ENCODE results near the gene DPYD. TPM values are rescaled to one million over a fixed set of nuclear protein-coding genes. Genes with fewer than 3 reads are reported as not detected.

DPYD gene
- total RNA-seq, 1 donor from 2014 or later = 8.8 TPM

- FAIRE-seq (peak; percentile 78), DNase-seq (ENCODE audit: low read depth) (no peak)
- Mint-ChIP-seq H3K27ac (ENCODE audit: unreplicated experiment) (no peak overlapping the region), H3K36me3 (ENCODE audit: low read depth, unreplicated experiment) (no peaks in the 10 kb centered on the region), H3K4me3 (ENCODE audit: unreplicated experiment) (no peak overlapping the region), H3K27me3 (ENCODE audit: low read depth, unreplicated experiment) (no peaks in the 10 kb centered on the region), H3K4me1 (ENCODE audit: low read depth, unreplicated experiment) (no peaks in the 10 kb centered on the region), H3K9me3 (ENCODE audit: unreplicated experiment) (no peaks in the 10 kb centered on the region)
- no peak overlapping the region for H3K9ac ChIP-seq (ENCODE audit: low read length)
- H3K36me3 ChIP-seq (ENCODE audit: insufficient read depth, low read length) = no peaks in the 10 kb centered on the region
- no peaks in the 10 kb centered on the region for H3K79me2 ChIP-seq (ENCODE audit: insufficient read depth, low read length)
- no peaks in the 10 kb centered on the region for H3K9me3 ChIP-seq (ENCODE audit: insufficient read depth, low read depth, low read length)
- H2AFZ ChIP-seq (ENCODE audit: low read depth, low read length) = no peak overlapping the region
- no peaks in the 10 kb centered on the region for H4K20me1 ChIP-seq (ENCODE audit: insufficient read depth, low read length)
- H3K4me2 ChIP-seq (ENCODE audit: low read length) = no peak overlapping the region
- no peaks in the 10 kb centered on the region for H3K27me3 ChIP-seq (ENCODE audit: insufficient read depth, low read length)
- H3K4me1 ChIP-seq (ENCODE audit: insufficient read depth, low read length) = peaks cover 15% of the 10 kb centered on the region
- H3K4me3 ChIP-seq (ENCODE audit: insufficient read depth, low read depth, low read length) = no peak overlapping the region
- TF ChIP-seq CTCF (IDR thresholded peaks at IDR 0.05; ENCODE audit: insufficient read depth, low read depth, low read length) (no peak), EZH2 (IDR thresholded peaks at IDR 0.05; ENCODE audit: insufficient read depth, low read length) (no peak)
- no peak overlapping the region for H3K27ac ChIP-seq (ENCODE audit: low read depth, low read length)
These were observed 823.4 kb downstream of the DPYD start for GRCh38 chr1:97097404-97097925.

- no peak overlapping the region for H3K4me3 ChIP-seq (ENCODE audit: insufficient read depth, low read depth, low read length)
- no peaks in the 10 kb centered on the region for H3K36me3 ChIP-seq (ENCODE audit: insufficient read depth, low read length)
- Mint-ChIP-seq H3K4me1 (ENCODE audit: low read depth, unreplicated experiment) (peaks cover 1% of the 10 kb centered on the region), H3K27ac (ENCODE audit: unreplicated experiment) (no peak overlapping the region), H3K36me3 (ENCODE audit: low read depth, unreplicated experiment) (no peaks in the 10 kb centered on the region), H3K27me3 (ENCODE audit: low read depth, unreplicated experiment) (no peaks in the 10 kb centered on the region), H3K9me3 (ENCODE audit: unreplicated experiment) (no peaks in the 10 kb centered on the region), H3K4me3 (ENCODE audit: unreplicated experiment) (no peak overlapping the region)
- no peak overlapping the region for H3K27ac ChIP-seq (ENCODE audit: low read depth, low read length)
- no peak overlapping the region for H3K9ac ChIP-seq (ENCODE audit: low read length)
- no peak overlapping the region for H3K4me2 ChIP-seq (ENCODE audit: low read length)
- H3K27me3 ChIP-seq (ENCODE audit: insufficient read depth, low read length) = no peaks in the 10 kb centered on the region
- H3K4me1 ChIP-seq (ENCODE audit: insufficient read depth, low read length) = peaks cover 15% of the 10 kb centered on the region
- H3K79me2 ChIP-seq (ENCODE audit: insufficient read depth, low read length) = no peaks in the 10 kb centered on the region
- TF ChIP-seq CTCF (IDR thresholded peaks at IDR 0.05; ENCODE audit: insufficient read depth, low read depth, low read length) = no peak
- no peak for TF ChIP-seq EZH2 (IDR thresholded peaks at IDR 0.05; ENCODE audit: insufficient read depth, low read length)
- H4K20me1 ChIP-seq (ENCODE audit: insufficient read depth, low read length) = no peaks in the 10 kb centered on the region
- H2AFZ ChIP-seq (ENCODE audit: low read depth, low read length) = no peak overlapping the region
- FAIRE-seq = peak; percentile 55
- DNase-seq (ENCODE audit: low read depth) = no peak
- H3K9me3 ChIP-seq (ENCODE audit: insufficient read depth, low read depth, low read length) = no peaks in the 10 kb centered on the region
These were observed 825.1 kb downstream of the DPYD start for GRCh38 chr1:97095764-97096163.

GRCh38 chr1:97094247-97094972 is 826.4 kb downstream of the DPYD start:
- Histone ChIP-seq H3K4me2 (ENCODE audit: low read length) (peak overlapping the region; percentile 68), H3K36me3 (ENCODE audit: insufficient read depth, low read length) (no peaks in the 10 kb centered on the region), H3K27me3 (ENCODE audit: insufficient read depth, low read length) (no peaks in the 10 kb centered on the region), H2AFZ (ENCODE audit: low read depth, low read length) (no peak overlapping the region), H3K27ac (ENCODE audit: low read depth, low read length) (peak overlapping the region; percentile 85), H3K4me3 (ENCODE audit: insufficient read depth, low read depth, low read length) (peak overlapping the region; percentile 4), H3K9me3 (ENCODE audit: insufficient read depth, low read depth, low read length) (no peaks in the 10 kb centered on the region), H4K20me1 (ENCODE audit: insufficient read depth, low read length) (no peaks in the 10 kb centered on the region), H3K4me1 (ENCODE audit: insufficient read depth, low read length) (peaks cover 15% of the 10 kb centered on the region), H3K79me2 (ENCODE audit: insufficient read depth, low read length) (no peaks in the 10 kb centered on the region), H3K9ac (ENCODE audit: low read length) (peak overlapping the region; percentile 60)
- DNase-seq (ENCODE audit: low read depth) (peak; percentile 98), FAIRE-seq (peak; percentile 80)
- Mint-ChIP-seq H3K9me3 (ENCODE audit: unreplicated experiment) (no peaks in the 10 kb centered on the region), H3K27ac (ENCODE audit: unreplicated experiment) (no peak overlapping the region), H3K36me3 (ENCODE audit: low read depth, unreplicated experiment) (no peaks in the 10 kb centered on the region), H3K4me1 (ENCODE audit: low read depth, unreplicated experiment) (peaks cover 1% of the 10 kb centered on the region), H3K4me3 (ENCODE audit: unreplicated experiment) (no peak overlapping the region), H3K27me3 (ENCODE audit: low read depth, unreplicated experiment) (no peaks in the 10 kb centered on the region)
- TF ChIP-seq CTCF (IDR thresholded peaks at IDR 0.05; ENCODE audit: insufficient read depth, low read depth, low read length) (no peak), EZH2 (IDR thresholded peaks at IDR 0.05; ENCODE audit: insufficient read depth, low read length) (no peak)

Measured in astrocyte (in vitro differentiated cells and primary cell).